Omental fat pad (tissue), 4 donors: Measurements from ENCODE around the gene UBR3. TPM values are rescaled to one million over a fixed set of nuclear protein-coding genes. Genes with fewer than 3 reads are reported as not detected.
"Not testable (repeated sequence)": the region's sequence is repeated elsewhere in the genome, so short reads cannot be mapped to it uniquely, and the experiment has no call there.

Experiments
- ATAC-seq: fragments of 150-250 bp; one replicate; pipeline ENCODE4 v1.9.1; 2016; ENCODE audit warnings: mild to moderate bottlenecking, moderate library complexity; ENCODE audit not compliant: low FRiP score
- DNase-seq: peaks from one replicate; pipeline ENCODE4 v3.0.0-alpha.2; 2019; ENCODE audit warnings: low spot score
- CTCF ChIP-seq, 3 donors: fragments of 450-650 bp; IDR thresholded peaks; one replicate each; pipeline ENCODE4 v1.5.1; 2016 to 2017; ENCODE audit warnings: antibody characterized with exemption in 3 of 3, mild to moderate bottlenecking in 3 of 3, moderate library complexity in 2 of 3
- total RNA-seq, 4 donors: library from RNA; depleted of rRNA; stranded (reverse); fragments of >200 nt; gene quantifications; one replicate each; pipeline ENCODE4 v1.1.0, GENCODE V29; 2016

UBR3 gene
- total RNA-seq, 4 donors from 2014 or later, result 59.2 to 90.3 (median 64.0) TPM

- TF ChIP-seq CTCF (IDR thresholded peaks at IDR 0.05), result no peak
- no peak for DNase-seq
- ATAC-seq, result no peak
These were observed 274.5 kb downstream of the UBR3 start for GRCh38 chr2:170101789-170102188.

GRCh38 chr2:170106102-170106840 lies 279.0 kb downstream of the UBR3 start:
- DNase-seq, result no peak
- no peak for TF ChIP-seq CTCF (IDR thresholded peaks at IDR 0.05)
- ATAC-seq, result no peak

- TF ChIP-seq CTCF (IDR thresholded peaks at IDR 0.05), result no peak
- ATAC-seq, result no peak
- no peak for DNase-seq
These were observed 286.1 kb downstream of the UBR3 start for GRCh38 chr2:170113168-170113894.

- ATAC-seq (no peak), DNase-seq (no peak)
- no peak for TF ChIP-seq CTCF (IDR thresholded peaks at IDR 0.05)
These were observed 288.4 kb downstream of the UBR3 start for GRCh38 chr2:170115501-170116229.

GRCh38 chr2:170118641-170119040 lies 291.4 kb downstream of the UBR3 start:
- no peak for TF ChIP-seq CTCF (IDR thresholded peaks at IDR 0.05)
- ATAC-seq (no peak), DNase-seq (no peak)

GRCh38 chr2:170119326-170119725 lies 292.1 kb downstream of the UBR3 start:
- ATAC-seq, DNase-seq: not testable (repeated sequence)

- DNase-seq (no peak), ATAC-seq (no peak)
- TF ChIP-seq CTCF (IDR thresholded peaks at IDR 0.05), result no peak
These were observed 294.4 kb downstream of the UBR3 start for GRCh38 chr2:170121689-170122088.
